ENCODE results near the gene MRPL2.
"Not testable (repeated sequence)": the region's sequence is repeated elsewhere in the genome, so short reads cannot be mapped to it uniquely, and the experiment has no call there.

Gene MRPL2

DNA sequence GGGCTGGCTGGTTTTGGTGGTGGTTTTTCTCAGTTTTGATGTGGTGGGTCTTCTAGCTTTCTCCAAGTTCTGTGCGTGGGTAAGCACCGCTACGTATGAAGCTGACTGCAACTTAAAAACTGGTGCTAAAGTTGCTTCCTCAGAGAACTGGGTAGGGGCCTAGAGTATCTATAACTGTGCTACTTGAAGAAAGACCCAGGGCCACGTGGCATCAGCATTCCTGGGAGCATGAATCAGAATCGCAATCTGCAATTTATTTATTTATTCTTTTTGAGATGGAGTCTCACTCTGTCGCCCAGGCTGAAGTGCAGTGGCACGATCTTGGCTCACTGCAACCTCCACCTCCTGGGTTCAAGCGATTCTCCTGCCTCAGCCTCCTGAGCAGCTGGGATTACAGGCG is 22.7 kb upstream of the MRPL2 start:
- DNase-seq = not testable (repeated sequence)

DNA sequence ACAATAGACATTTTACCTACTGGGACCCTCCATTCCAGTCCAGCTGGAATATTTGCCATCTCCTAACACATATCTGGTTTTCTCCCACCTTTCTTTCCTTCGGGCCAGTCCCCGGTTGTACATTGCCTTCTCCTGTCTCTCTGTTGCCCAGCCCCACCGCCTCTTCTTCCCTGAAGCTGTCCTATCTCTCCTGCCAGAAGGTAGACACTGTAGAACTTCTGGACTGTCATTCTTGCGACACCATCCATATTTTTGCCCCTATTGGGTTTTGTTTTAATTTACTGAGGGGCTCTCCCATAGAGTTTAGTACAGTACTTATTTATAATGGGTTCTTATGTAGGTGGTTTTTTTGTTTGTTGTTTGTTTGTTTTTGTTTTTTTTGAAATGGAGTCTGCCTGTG is 21.8 kb upstream of the MRPL2 start:
- DNase-seq = no peak

DNA sequence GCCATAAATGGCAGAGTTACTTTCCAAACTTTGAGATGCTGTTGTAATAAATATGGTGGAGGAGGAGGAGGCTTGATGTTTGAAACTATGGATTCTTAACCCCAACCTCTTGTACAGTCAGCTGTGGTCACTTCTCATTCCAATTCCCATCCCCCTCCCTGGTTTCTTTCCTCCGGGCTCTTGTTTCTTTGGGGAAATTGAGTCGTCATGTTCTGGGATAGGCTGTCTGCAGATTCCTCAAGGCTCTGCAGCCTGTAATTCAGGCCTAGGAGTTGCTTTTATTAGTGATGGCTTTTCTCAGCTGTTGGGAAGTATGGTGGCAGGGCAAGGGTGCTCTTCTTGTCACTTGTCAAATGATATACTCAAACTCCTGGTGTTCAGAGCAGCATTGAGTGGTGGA is 19.5 kb upstream of the MRPL2 start:
- DNase-seq = no peak

DNA sequence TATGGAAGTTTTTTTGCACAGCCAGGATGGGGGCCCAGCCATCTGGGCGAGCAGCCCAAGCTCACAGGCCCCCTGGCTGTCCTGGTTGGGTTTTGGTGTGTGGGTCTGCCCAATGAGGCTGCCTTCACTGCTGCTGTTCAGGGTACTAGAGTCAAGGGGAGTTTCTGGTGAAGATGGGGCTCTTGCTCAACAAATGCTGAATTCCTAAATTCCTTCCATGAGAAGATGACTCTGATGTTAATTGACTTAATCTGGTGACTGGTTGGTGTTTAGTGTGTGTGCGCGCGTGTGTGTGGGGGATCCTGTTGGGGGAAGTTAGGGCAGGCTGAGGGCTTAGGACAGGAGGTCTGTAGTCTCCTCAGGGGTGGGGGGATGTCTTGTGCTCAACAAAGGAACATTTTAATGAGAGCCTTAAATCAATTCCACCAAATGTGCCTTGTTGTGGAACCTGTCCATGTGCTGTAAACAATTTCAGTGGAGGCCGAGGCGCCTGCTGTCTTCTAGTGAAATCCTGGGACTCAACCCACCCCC is 18.8 kb upstream of the MRPL2 start:
- no peak for DNase-seq

DNA sequence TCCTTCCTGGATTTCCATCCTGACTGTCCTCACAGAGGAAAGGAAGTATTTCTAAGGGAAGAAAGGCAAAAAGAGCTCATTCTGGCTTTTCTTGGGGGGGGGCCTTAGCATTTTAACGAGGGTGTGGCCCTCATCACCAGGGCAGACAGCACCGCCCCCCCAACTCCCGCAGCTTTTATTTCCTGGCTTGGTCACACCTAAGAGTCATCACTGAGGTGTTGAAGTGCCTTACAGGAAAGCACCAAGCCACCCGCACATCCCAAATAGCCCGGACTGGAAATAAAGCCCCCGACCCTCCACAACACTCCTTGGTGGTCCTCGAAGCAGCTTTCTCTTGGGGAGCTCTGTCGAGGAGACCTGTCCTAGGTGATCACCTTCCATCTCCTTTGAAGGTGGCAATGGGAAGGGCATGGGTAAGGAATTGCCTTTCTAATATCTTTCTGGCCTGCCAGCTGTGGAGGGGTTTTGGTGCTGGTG is 18.1 kb upstream of the MRPL2 start:
- DNase-seq = no peak

DNA sequence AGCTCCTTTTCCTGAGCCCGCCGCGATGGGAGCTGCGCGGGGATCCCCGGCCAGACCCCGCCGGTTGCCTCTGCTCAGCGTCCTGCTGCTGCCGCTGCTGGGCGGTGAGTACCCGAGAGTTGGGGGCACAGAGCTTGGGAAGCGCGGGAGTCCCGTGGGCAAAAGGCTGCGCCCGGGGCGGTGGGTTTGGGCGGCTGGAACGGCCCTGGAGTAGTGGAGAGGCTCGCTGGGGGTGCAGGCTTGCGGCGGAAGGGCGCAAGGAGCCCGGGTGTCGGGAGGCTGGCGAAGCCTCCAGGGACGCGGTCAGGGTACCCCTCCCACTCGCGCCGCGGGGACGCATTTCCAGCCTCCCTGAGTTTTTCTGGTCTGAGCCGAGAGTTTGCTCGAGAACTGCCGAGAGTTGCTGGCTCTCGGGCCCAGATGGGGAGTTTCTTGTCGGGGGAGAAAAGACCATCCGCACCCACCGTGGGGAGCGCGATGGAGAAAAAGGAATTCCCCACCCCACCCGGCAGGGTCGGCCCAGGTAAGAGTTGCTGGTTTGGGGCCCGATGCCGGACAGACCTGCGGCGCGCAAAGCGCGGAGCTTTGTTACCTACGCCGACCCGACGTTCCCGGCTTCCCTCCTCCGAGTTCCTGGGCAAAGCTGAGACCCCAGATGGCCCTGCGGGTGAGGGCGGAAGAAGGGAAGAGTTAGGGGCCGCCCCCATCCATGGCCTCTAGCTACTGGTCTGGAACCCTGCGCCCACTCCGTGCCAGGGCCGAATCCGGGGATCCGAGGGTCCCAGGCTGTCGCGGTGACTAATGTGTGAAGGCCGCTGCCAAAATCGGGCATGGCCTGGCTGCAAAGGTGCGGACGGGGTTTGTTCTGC is 17.5 kb upstream of the MRPL2 start:
- peak; percentile 21 for DNase-seq

DNA sequence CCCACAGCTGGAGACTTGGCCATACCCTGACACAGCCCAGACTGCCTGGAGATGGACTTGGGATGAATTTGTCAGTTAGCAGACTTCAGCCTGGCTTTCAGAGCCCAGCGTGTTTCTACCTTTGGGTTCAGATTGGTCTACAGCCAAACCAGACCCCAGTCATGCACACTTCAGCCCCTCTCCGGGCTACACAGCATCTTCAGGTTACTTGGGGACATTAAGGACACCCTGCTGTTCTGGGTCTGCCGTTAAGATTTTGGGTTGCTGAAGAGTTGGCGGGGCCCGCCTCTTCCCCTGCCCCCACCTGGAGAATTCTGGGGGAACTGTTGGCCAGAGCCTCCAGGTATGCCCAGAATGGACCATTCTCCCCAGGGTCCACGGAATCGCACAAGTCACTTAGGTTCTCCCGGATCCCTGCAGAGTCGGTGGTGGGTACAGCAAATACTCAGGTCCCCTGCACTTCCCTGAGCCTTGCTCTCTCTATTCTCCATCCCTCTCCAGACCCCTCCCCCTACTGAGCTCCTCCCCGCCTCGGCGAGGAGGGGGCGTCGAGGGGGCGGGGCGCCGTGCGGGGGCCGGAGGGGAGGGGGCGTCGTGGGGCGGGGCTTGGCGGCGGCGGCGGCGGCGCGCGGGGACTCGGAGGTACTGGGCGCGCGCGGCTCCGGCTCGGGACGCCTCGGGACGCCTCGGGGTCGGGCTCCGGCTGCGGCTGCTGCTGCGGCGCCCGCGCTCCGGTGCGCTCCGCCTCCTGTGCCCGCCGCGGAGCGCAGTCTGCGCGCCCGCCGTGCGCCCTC is 16.6 kb upstream of the MRPL2 start, which contains the start of gene PTK7:
Gene PTK7, plus strand, starts transcription at position 645 of the 794 bp plus-strand sequence. CDS start 175 bp downstream, outside the sequence.
- DNase-seq = peak; percentile 34

DNA sequence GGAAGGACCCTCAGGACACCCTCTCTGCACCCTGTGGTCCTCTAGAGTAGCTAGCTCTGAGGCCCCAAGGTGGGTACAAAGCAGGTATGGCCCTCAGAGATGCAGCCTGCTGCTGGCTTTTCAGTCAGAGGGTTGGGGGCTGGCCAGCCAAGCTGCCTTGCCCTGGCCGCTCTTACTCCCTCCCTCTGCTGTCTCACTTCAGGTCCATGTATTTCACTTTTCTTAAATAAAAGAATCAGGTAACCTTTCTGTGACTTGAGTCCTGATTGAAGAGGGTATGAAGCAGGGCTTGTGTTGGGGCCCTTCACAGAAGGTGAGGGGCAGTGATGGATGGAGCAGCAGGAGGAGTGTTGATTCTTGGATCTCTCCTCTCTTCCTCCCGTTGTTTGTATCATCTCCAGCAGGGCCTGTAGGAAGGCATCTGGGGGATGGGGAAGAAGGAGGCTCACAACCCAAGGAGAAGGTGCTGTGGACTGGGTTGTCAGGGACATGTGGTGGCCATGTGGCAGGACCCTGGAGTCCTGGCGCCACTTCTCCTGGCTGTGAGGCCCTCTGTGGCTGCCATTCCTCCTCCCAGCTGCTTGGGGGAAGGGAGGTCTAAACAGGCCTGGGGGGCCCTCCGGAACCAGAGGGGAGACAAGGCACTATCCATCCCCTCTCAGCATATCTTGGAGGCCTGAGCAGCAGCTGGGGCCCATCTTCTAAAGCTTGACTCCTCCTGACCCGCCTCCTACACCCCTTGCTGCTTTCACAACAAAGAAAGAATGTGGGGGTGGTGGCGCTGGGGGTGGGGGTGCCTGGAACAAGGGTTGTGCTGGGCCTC is 15.8 kb upstream of the MRPL2 start:
- no peak for DNase-seq

DNA sequence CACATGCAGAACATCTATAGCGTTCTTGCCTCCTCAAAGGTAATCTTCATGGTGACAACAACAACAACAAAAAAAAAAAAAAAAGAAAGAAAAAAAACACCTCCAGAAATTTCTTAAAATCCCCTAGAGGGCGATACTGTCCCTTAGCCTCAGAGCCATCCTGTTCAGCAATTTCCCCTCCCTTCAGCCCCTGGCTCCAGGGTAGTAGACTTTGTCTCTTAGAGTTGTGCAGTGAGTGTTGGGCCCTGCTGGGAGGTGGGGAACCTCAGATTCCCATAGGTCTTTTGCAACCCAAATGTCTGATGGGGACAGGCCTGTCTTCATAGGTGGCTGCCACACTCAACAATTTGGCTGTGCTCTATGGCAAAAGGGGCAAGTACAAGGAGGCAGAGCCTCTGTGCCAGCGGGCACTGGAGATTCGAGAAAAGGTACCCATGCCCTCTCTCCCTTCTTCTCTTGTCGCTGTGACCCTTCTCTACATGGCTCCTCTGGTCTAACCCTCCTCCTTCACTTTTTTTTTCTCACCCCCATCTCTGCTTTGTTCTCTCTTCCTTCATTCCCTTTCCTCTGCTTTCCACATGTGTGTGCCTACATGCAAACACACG is 10.9 kb upstream of the MRPL2 start:
- no peak for DNase-seq

DNA sequence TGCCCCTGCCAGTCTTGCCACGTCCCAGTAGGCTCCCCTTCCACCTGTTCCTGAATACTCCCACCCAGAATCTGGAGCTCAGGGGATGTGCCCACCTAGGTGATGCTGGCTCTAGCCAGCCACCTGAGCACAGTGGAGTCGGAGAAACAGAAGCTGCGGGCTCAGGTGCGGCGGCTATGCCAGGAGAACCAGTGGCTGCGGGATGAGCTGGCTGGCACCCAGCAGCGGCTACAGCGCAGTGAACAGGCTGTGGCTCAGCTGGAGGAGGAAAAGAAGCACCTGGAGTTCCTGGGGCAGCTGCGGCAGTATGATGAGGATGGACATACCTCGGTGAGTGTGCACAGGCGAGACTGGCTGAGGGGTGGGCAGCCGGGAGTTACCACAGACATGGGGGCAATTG is 3.6 kb upstream of the MRPL2 start:
- DNase-seq = no peak

DNA sequence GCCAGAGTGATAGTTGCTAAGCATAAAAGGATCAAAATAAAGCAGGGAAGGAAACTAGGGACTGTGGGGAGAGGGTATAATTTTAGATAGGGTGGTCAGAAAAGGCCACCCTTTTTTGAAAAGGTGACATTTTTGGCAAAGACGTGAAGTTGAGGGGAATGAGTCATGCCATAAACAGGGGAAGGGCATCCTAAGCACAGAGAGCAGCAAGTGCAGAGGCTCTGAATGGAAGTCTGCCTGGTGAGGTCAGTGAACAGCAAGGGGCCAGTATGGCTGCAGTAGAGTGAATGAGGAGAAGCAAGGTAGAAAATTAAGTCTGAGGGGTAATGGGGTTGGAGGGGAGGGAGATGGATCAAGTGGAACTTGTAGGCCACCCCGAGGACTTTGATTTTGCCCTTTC is 2.6 kb upstream of the MRPL2 start:
- no peak for DNase-seq

DNA sequence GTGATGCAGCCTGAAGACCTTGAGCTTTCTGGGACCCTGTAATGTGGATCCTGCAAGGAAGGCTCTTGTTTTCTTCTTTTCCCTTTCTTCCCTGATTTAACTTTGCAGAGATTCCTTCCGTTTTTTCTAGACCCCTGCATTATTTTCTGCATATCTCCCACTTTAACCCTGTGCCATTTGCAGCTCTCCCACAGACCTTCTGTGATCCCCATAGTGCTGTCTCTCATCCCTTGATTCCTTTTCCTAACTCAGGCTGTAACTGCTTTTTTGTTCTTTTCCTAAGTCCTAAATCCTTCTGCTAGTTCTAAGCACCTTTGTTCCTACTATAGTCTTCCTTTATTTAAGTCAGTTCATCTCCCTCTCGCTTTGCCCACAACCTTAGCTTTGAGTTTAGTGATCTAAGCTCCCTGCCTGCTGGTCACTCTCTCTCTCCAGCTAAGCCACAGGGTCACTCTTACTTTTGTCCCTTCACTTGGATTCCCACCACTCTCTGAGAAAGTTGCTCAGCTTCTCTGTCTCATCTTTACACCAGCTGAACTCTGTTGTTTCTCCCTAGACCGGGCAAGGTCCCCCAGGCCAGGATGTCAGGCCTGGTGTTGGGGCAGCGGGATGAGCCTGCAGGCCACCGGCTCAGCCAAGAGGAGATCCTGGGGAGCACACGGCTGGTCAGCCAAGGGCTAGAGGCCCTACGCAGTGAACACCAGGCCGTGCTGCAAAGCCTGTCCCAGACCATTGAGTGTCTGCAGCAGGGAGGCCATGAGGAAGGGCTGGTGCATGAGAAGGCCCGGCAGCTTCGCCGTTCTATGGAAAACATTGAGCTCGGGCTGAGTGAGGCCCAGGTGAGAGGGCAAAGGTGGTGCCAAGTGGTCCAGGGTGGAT is 1.8 kb upstream of the MRPL2 start:
- DNase-seq = no peak

DNA sequence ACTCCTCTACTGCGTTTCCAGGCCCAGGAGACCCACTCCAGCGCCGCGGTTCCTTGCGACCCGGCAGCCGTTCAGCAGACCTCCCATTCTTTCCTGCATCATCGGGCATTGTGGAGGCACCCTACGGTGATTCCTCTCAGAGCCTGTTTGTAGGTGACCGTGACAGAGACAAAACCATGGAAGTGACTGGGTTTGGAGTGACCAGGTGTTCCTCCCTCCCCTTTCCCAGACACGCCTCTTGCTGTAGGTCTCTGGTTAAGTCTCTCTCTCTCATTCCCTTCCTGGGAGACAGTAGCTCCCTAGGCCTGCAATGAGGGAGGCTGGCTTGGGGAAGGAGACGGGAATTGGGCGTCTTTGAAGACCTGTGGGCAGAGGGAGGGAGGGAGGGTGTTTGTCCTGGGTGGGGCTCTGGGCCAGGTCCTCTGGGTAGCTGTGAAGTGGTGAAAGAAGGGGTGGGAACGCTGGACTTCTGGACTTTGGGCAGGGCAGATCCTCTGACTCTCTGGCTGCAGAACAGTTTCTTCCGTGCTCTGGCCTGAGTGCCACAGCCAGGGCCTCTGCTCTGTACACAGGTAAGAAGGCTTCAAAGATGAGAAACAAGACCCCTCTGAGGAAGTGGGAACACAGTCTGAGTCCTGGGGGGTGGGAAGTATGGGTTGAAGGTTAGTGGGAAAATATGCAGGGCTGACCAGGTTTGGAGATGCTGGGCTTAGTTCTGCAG is 960 bp upstream of the MRPL2 start:
- no peak for DNase-seq

DNA sequence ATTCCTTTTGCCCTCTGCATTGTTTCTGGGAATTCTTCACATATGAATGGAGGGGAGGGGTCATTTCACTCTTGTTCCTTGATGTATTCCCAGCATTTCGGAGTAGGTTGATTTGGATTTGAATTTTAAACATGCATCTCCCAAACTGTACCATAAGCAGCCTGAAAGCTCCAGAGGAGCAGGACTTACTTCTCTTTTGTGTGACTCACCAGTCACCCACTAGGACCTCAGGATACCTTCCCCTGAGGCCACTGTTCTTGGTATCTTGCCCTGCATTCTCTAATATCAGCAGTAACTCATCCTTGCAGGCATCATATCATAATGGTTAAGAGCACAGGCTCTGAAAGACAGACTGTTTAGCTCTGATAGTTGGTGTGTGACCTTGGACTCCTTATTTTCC is 703 bp downstream of the MRPL2 start:
- no peak for DNase-seq

DNA sequence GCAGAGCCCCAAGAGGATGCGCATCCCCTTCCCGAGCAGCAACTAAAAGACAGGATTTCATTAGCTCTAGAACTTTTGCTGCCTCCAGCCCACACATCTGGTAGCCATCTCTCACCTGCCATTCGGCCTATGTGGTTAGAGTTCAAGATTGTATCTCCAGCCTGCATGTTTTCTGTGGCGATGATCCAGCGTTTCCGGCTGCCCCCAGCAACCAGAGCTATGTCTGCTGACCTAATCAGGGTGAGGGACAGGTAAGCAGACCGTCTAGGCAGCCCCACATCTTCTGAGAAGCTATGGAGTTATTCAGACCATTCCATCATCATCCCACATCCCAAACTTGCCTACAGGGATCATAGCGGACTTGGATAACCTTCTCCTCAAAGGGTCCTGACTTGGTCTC is 3.3 kb downstream of the MRPL2 start:
- no peak for DNase-seq

DNA sequence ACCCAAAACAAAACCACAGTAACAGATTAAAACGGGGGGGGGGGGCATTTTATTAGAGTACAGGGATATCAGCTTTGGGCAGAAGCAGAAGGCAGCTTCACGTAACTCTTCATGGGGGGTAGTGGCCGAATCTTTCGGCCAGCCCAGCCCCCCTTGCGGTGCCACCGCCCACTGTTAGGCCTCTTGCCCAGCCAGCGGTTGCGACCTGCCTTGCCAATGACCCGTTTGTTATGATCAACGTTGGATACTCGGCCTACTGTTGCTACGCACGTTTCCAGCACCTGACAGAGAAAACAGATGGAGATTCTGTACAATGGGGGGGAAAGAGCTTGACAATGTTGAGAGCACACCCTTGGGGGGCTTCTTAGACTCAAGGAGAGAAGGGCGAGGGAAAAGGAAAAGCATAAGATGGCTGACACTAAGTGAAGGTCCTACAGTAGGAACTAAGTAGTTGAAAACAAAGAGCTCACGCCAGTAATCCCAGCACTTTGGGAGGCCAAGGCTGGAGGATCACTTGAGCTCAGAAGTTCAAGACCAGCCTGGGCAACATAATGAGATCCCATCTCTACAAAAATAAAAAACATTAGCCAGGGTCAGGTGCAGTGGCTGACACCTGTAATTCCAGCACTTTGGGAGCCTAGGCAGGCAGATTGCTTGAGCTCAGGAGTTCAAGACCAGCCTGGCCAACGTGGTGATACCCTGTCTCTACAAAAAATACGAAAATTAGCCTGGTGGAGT is 4.9 kb downstream of the MRPL2 start:
- no peak for DNase-seq

DNA sequence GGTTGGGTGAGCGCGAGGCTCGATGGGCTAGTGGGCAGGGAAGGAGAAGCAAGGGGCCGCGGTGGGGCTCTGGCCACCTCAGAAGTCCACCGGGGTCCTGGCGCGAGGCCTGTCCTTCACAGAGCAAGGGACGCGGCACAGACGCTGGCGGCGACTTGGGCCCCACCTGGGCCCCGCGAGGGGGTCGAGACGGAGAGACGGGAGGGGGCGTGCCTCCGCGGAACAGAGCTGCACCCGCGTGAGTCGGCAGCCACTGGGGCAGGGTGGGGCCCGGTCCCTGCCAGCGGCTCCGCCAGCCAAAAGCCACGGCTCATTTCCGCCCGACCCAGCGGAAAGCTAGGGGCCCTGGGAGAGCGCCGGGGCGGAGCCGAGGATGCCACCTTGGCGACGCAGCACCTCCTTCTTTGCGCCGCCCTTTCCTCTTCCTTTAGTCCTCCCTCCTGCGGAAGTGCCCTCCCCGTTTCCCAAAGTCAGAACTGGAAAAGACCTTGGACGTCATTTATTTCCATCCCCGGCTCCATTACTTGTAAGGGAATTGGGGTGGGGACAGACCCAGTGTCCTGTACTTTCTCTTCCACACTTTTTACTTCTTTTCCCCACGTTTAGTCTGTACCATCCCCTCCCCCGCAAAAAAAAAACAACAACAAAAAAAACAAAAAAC is 5.6 kb downstream of the MRPL2 start, which contains the start of gene CUL7:
Gene CUL7, minus strand, starts transcription at position 307 of the 661 bp plus-strand sequence. CDS start 1,063 bp downstream, outside the sequence.
- DNase-seq = peak; percentile 89

DNA sequence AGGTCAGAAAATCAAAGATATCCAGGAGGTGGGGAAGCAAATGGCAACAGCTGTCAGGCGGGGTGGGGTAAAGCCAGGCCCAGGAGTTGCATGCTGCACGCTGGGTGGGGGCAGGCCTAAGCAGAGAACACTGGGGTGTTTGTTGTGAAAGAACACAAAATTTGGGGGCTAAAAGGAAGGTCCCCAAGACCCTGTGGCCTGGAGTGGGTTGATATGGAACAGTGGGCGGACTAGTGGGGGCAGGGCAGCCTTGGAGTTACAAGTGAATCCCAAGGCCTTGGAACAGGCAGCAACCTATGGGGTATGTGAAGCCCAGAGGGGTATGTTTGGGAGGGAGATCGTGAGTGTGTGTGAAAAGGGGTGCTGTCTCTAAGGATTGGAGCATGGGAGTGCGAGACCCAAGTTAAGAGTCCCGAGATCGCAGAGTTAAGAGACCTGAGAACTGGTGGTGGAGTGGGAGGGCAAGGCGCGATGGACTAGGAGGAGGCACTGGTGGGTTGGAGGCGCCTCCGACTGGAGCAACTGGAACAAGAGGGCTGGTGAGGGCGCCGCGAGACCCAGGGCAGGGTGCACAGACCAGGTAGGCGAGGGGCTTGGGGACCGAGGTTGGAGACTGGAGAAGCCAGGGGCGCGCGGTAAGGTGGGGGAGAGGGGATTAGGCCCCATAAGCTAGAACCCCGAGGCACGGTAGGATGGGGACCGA is 6.2 kb downstream of the MRPL2 start:
- no peak for DNase-seq

Measured in activated T-cell treated with anti-CD3 and anti-CD28 coated beads, Interleukin-2, amount 50 U/mL, for 1 hour (primary cell).